Osteoblast (primary cell): ENCODE measurements around the gene GLIS2. TPM values are rescaled to one million over a fixed set of nuclear protein-coding genes. Genes with fewer than 3 reads are reported as not detected.
A peak's percentile ranks its signal among the peaks of the same experiment; 100 is the strongest.

Source experiments
- DNase-seq: peaks from one replicate; pipeline ENCODE4 v3.0.0; 2011; ENCODE audit warnings: low spot score, mixed read lengths; ENCODE audit not compliant: insufficient read length; ENCODE audit errors: missing footprints
- H2AFZ ChIP-seq: 2 replicates; pipeline ENCODE4 v1.6.0; 2011; ENCODE audit warnings: mild to moderate bottlenecking, low read length
- H3K27ac ChIP-seq: 2 replicates; pipeline ENCODE4 v1.5.1; 2011; ENCODE audit warnings: mild to moderate bottlenecking, low read depth, low read length, moderate library complexity
- H3K27me3 ChIP-seq: 2 replicates; pipeline ENCODE4 v1.6.0; 2012; ENCODE audit warnings: mild to moderate bottlenecking, control low read depth, inconsistent platforms, low read length, moderate library complexity; ENCODE audit not compliant: insufficient read depth
- H3K36me3 ChIP-seq: 2 replicates; pipeline ENCODE4 v1.5.1; 2011; ENCODE audit warnings: mild to moderate bottlenecking, low read length, control low read depth, moderate library complexity; ENCODE audit not compliant: insufficient read depth
- H3K4me1 ChIP-seq: 2 replicates; pipeline ENCODE4 v1.5.1; 2011; ENCODE audit warnings: mild to moderate bottlenecking, low read length, control low read depth, moderate library complexity; ENCODE audit not compliant: insufficient read depth
- H3K4me2 ChIP-seq: 2 replicates; pipeline ENCODE4 v1.6.0; 2011; ENCODE audit warnings: mild to moderate bottlenecking, low read length; ENCODE audit not compliant: insufficient read depth
- H3K4me3 ChIP-seq: fragments of 200-600 bp; sonication (generic); 3 replicates; pipeline ENCODE4 v1.5.1; 2012; ENCODE audit warnings: mild to moderate bottlenecking, low read length, inconsistent platforms; ENCODE audit not compliant: insufficient read depth
- H3K79me2 ChIP-seq: 2 replicates; pipeline ENCODE4 v1.6.0; 2012; ENCODE audit warnings: mild to moderate bottlenecking, low read length, control low read depth, inconsistent platforms; ENCODE audit not compliant: insufficient read depth
- H3K9me3 ChIP-seq: 2 replicates; pipeline ENCODE4 v1.5.1; 2011; ENCODE audit warnings: low read depth, low read length, control low read depth
- H4K20me1 ChIP-seq: 2 replicates; pipeline ENCODE4 v1.6.0; 2012; ENCODE audit warnings: mild to moderate bottlenecking, low read length, control low read depth; ENCODE audit not compliant: insufficient read depth
- total RNA-seq: library from RNA; depleted of rRNA; stranded (reverse); fragments of >200 nt; gene quantifications from 2 replicates; pipeline ENCODE4 v1.2.3, GENCODE V29; 2012
- TF ChIP-seq, protein P1 (sequence below): IDR thresholded peaks from 2 replicates; pipeline ENCODE4 v1.5.1; 2011; ENCODE audit warnings: mild to moderate bottlenecking, low read depth, low read length, moderate library complexity; ENCODE audit errors: extremely low read depth

GLIS2 gene
- total RNA-seq, 1 donor = 5.4 TPM

DNA sequence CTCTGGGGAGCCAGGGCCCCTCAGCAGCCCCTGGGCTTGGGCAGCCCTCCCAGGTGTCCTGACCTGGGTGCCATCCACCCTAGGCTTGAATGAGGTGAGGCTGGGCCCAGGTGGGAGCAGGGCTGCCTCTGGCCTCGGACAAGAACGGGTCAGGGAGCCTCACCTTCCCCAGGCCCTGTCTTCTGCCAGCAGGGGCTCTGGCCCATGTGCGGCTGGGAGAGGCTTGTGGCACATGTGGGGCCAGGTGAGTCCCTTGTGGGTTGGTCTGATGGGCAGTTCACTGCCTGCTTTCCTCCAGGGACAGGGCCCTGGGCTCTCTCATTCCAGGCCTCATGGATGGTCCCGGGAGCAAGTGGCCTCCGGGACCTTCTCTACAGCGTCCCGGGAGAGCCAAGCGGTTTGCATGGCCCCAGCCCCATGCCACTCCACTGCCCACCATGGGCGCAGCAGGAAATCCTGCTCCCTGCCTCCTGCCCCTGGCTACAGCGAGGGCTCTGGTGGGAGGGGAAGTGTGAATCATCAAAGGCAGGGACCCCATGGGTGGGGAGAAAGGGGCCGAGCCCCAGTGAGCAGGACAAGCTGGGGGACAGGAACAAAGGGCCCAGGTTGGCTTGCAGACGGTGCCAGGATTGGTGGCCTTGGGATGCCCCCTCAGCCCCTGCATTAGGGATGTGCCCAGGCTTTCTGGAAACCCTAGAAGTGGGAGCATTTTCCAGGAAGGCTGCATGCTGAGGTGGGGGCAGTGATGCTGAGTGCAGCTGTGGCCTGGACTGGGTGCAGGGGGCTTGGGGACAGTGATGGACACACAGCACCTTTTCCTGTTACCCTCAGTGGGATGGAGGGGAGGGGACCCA is 68.0 kb downstream of the GLIS2 start:
- H3K9me3 ChIP-seq = no peaks in the 10 kb centered on the region
- H3K4me1 ChIP-seq = peaks cover 50% of the 10 kb centered on the region
- no peak overlapping the region for H2AFZ ChIP-seq
- H3K27me3 ChIP-seq = no peaks in the 10 kb centered on the region
- no peak overlapping the region for H3K4me2 ChIP-seq
- H3K79me2 ChIP-seq = peaks cover 46% of the 10 kb centered on the region
- peak overlapping the region; percentile 61 for H3K27ac ChIP-seq
- TF ChIP-seq, protein P1, sequence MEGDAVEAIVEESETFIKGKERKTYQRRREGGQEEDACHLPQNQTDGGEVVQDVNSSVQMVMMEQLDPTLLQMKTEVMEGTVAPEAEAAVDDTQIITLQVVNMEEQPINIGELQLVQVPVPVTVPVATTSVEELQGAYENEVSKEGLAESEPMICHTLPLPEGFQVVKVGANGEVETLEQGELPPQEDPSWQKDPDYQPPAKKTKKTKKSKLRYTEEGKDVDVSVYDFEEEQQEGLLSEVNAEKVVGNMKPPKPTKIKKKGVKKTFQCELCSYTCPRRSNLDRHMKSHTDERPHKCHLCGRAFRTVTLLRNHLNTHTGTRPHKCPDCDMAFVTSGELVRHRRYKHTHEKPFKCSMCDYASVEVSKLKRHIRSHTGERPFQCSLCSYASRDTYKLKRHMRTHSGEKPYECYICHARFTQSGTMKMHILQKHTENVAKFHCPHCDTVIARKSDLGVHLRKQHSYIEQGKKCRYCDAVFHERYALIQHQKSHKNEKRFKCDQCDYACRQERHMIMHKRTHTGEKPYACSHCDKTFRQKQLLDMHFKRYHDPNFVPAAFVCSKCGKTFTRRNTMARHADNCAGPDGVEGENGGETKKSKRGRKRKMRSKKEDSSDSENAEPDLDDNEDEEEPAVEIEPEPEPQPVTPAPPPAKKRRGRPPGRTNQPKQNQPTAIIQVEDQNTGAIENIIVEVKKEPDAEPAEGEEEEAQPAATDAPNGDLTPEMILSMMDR = no peak
- DNase-seq = peak; percentile 92
- H3K36me3 ChIP-seq = peaks cover 44% of the 10 kb centered on the region
- H3K4me3 ChIP-seq = no peak overlapping the region
- peaks cover 70% of the 10 kb centered on the region for H4K20me1 ChIP-seq

DNA sequence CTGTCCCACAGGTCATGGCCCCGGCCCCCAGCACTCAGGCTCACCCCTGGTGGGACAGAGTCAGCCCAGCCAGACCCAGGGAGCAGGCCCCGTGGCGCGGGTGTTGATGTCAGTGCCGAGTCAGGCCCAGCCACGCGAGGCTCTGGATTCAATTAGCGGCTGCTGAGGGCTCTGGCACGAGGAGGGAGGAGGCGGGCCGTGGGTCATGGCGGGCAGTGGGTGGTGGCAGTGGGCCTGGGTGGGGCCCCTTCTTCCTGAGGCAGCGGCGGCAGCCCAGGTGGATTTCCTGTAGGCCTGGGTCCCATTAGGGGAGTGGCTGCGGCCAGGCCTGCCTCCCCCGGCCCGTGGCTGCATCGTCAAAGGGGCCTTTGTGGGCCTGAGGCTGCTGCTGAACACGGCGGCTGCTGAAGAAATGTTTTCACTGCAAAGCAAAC is 68.7 kb downstream of the GLIS2 start:
- peak; percentile 98 for DNase-seq
- Histone ChIP-seq H3K4me3 (no peak overlapping the region), H3K36me3 (peaks cover 37% of the 10 kb centered on the region), H3K27ac (peak overlapping the region; percentile 61), H3K4me1 (peaks cover 50% of the 10 kb centered on the region), H4K20me1 (peaks cover 63% of the 10 kb centered on the region), H3K79me2 (peaks cover 39% of the 10 kb centered on the region), H3K9me3 (no peaks in the 10 kb centered on the region), H2AFZ (no peak overlapping the region), H3K27me3 (no peaks in the 10 kb centered on the region), H3K4me2 (no peak overlapping the region)
- TF ChIP-seq, protein P1 = no peak

DNA sequence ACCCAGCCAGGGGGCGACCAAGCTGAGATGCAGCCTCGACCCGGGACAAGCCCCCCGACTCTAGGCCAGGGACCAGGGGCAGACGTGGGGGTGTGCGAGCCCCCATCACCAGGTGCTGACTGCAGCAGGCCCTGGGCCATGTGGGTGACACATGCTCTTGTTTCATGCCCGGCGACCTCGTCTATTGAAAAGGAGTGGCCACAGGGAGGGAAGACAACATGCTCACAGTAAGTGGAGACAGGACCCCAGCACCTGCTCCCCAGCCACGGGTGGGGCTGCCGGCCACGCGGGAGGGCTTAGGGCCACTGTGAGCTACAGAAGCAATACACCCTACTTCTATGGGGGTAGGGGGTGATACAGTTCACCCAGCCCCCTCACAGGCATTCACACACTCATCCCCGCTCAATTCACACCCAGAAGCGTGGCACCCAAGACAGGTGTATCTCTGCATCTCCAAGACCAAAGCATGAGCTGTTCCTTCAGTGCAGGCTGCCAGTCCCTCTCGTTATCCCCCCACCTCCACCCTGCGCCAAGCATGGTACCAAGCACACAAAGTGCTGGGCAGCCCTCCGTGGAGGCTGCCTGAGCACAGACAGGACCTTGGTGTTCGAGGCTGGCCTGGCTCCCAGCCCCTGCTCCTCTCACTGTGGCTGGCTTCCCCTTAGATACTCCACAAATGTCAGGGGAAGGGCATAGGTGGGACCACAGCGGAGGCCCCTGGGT is 69.4 kb downstream of the GLIS2 start:
- peak overlapping the region; percentile 71 for H3K27ac ChIP-seq
- DNase-seq = no peak
- no peaks in the 10 kb centered on the region for H3K27me3 ChIP-seq
- H2AFZ ChIP-seq = no peak overlapping the region
- H3K4me1 ChIP-seq = peaks cover 50% of the 10 kb centered on the region
- H3K4me3 ChIP-seq = no peak overlapping the region
- peaks cover 35% of the 10 kb centered on the region for H3K79me2 ChIP-seq
- H3K36me3 ChIP-seq = peaks cover 37% of the 10 kb centered on the region
- H3K9me3 ChIP-seq = no peaks in the 10 kb centered on the region
- TF ChIP-seq, protein P1 = no peak
- no peak overlapping the region for H3K4me2 ChIP-seq
- H4K20me1 ChIP-seq = peaks cover 59% of the 10 kb centered on the region
